NCI-H2029 treated with DMSO at 0.1 percent for 48 hours (cell line): Measurements from ENCODE around the gene FAF1.
A peak's percentile ranks its signal among the peaks of the same experiment; 100 is the strongest.
"Not testable (repeated sequence)": the region's sequence is repeated elsewhere in the genome, so short reads cannot be mapped to it uniquely, and the experiment has no call there.

Source experiments
- DNase-seq: peaks from one replicate; lab custom pipeline; 2025; lab: John Stamatoyannopoulos, UW

FAF1 gene

GRCh38 chr1:50846224-50846839 is 113.7 kb downstream of the FAF1 start:
- no peak for DNase-seq

GRCh38 chr1:50841791-50842387 is 118.2 kb downstream of the FAF1 start:
- DNase-seq: no peak

GRCh38 chr1:50836117-50836516 is 124.0 kb downstream of the FAF1 start:
- DNase-seq: no peak

- DNase-seq: no peak
These were observed 126.9 kb downstream of the FAF1 start for GRCh38 chr1:50833216-50833615.

GRCh38 chr1:50832167-50832566 is 127.9 kb downstream of the FAF1 start:
- DNase-seq: no peak

- DNase-seq: no peak
These were observed 128.6 kb downstream of the FAF1 start for GRCh38 chr1:50831300-50832061.

- DNase-seq: no peak
These were observed 129.4 kb downstream of the FAF1 start for GRCh38 chr1:50830621-50831020.

- DNase-seq: peak; percentile 49
These were observed 130.8 kb downstream of the FAF1 start for GRCh38 chr1:50829014-50829958.

GRCh38 chr1:50827546-50827945 is 132.5 kb downstream of the FAF1 start:
- DNase-seq: no peak

- DNase-seq: not testable (repeated sequence)
These were observed 133.3 kb downstream of the FAF1 start for GRCh38 chr1:50826792-50827191.

GRCh38 chr1:50822035-50822776 is 137.9 kb downstream of the FAF1 start:
- DNase-seq: no peak

GRCh38 chr1:50820545-50820944 is 139.5 kb downstream of the FAF1 start:
- DNase-seq: no peak

- DNase-seq: no peak
These were observed 147.7 kb downstream of the FAF1 start for GRCh38 chr1:50812346-50812745.

GRCh38 chr1:50808296-50808695 is 151.8 kb downstream of the FAF1 start:
- no peak for DNase-seq

- DNase-seq: no peak
These were observed 163.8 kb downstream of the FAF1 start for GRCh38 chr1:50796272-50796671.

- no peak for DNase-seq
These were observed 166.5 kb downstream of the FAF1 start for GRCh38 chr1:50793521-50793920.

- no peak for DNase-seq
These were observed 172.8 kb downstream of the FAF1 start for GRCh38 chr1:50787266-50787665.

- DNase-seq: no peak
These were observed 176.8 kb downstream of the FAF1 start for GRCh38 chr1:50783286-50783685.

- no peak for DNase-seq
These were observed 179.3 kb downstream of the FAF1 start for GRCh38 chr1:50780797-50781196.

- DNase-seq: no peak
These were observed 180.3 kb downstream of the FAF1 start for GRCh38 chr1:50779801-50780200.

- no peak for DNase-seq
These were observed 184.3 kb downstream of the FAF1 start for GRCh38 chr1:50775740-50776139.
